Limb (tissue), 2 donors: Measurements from ENCODE around the gene PDP2.
"Not testable (repeated sequence)": the region's sequence is repeated elsewhere in the genome, so short reads cannot be mapped to it uniquely, and the experiment has no call there.

Experiments
- DNase-seq, 2 donors: peaks; one replicate each; pipeline ENCODE4 v3.0.0-alpha.2; 2016; ENCODE audit errors: extremely low spot score in 2 of 2

Gene PDP2

DNA sequence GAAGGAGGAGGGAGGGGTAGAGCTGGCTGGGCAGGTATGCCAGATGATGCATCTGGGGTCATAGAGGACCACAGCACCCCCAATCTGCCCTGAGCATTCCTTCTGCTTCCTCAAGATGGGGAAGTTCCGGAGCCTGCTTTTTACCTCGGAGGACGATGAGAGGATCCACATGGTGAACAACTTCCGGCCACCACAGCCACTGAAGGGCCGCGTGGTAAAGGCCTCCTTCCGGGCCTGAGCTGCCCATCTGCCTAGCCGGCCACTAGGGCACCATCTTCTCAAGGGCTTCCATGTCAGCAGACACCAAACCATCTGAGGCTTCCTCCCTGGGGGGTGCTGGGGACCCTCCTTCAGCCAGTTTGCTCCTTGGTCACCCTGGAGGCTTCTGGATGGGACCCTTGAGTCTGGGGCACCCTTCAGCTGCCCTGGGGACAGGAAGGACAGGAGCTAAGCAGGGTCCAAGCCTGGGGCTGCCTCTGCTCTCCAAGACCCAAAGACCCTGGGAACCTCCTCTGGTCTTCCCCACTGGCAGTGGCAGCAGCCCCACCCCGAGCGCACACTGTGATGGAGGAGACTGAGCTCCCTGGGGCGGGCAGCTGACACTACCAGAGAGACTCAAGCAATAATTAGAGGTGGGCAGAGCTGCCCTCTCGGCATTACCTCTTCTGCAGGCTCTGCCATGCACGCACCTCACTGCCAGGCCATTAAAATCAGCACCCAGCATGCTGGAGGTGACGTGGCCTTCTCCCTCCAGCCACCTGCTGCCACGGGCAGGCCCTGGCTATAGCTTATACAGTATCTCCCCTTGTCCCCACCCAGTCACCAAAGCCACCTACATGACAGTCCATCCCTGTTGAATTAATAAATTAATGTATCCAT is 26.8 kb upstream of the PDP2 start:
- no peak for DNase-seq

DNA sequence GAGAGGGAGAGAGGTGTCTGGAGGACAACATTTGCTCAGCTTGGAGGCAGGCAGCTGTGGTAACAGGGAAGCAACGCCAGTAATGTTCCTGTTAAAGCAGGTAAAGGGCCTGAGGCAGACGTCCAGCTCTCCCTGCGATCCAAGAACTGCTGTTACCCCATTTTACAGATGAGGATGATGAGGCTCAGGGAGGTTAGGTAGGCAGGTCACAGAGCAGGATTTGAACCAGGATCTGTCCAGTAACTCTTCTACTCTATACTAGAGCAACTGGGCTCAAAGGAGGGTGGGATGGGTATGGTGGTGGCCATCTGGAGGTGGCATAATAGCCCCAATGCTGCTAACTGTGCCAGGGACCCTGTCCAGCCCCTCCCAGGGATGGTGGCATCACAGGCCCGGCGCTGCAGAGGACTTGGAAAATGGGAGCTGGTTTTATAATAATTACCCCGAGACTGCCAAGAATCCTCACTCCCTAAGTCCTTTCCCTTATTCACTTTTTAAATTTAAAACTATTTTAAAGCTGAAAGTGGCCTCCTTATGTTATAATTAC is 24.1 kb upstream of the PDP2 start:
- no peak for DNase-seq

DNA sequence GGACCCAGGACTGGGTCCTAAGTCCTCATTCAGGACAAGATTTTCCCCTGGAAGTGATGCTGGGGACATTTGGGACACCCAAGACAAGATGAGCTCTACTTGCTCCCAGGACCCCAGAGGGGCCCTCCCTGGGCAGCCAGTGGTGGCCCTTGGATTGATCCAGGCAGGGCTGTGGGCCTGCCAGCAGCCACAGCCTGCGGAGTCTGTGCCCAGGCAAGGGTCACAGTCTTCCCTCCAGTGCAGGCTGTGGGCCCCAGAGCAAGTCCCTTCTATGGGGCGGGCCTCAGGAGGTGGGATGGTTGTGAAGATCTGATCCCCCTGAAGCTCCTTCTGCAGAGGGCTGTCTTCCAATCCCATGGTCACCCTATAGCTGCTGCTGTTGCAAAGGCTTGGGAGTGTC is 23.5 kb upstream of the PDP2 start:
- no peak for DNase-seq

DNA sequence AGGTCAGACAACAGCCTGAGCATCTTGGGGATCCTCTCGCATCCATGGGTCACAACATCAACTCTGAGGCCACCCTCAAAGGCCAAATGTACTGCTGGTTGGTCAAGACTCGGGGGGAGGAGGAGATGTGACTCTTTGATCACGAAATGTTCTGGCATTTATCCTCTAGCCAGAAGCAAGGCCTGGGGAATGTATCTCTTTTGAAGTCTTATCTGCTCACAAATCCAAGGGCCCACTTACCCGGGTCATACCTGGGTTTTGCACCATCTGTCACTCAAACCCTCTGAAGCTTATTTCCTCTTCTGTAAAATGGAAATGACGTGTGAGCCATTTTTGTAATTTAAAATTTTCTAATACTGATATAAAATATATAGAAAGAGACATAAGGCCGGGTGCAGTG is 22.9 kb upstream of the PDP2 start:
- no peak for DNase-seq

DNA sequence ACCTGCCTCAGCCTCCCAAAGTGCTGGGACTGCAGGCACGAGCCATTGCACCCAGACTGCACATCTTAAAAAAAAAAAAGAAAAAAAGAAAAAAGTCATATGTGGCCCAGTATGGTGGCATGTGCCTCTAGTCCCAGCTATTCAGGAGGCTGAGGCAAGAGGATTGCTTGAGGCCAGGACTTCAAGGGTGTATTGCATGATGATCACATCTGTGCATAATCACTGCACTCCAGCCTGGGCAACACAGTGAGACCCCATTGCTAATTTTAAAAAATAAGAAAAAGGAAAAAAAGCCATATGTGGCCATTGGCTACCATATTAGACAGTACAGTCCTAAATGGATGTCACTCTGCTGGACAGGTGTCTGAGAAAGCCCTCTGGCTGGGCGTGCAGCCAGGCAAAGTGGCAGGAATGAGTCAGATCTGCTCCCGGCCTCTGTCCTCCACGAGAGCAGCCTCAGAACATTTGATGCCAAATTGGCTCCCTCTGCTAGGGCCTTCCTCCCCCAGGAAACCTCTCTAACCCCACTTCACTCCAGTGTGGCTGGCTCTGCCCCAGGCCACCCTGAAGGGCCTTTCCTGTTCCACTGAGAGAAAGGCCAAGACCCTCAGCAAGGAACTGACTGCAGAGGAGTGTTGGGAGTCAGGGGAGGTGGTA is 21.4 kb upstream of the PDP2 start:
- no peak for DNase-seq

DNA sequence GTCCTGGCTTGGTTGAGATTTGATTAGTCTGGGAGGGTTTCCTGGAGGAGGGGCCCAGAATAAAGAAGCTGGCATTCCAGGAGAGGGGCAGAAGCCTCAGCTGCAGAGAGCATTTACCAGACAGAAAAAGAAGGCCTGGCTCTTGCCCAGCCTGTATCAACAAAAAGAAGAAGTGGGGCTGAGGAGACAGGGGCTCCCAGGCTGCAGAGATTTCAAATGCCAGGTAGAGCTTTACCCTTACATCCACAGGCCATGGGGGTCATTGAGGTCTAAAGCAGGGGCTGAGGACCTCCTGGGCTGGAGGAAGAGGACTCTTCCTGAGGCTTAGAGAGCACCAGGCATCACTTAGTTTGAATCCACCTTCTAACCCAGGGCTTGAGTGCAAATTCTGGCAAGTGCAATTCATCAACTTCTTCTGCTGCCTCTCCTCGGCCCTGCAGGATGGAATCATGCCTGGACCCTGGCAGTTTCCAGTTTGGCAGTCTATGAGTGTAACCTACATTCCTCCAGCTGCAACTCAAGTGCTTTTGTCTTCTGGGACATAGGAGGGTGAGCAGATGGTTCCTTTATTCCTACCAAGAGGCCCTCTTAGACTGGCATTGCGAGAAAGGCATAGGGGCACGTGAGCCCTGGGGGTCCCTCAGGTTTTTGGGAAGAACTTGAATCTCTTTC is 20.8 kb upstream of the PDP2 start:
- DNase-seq, result no peak

DNA sequence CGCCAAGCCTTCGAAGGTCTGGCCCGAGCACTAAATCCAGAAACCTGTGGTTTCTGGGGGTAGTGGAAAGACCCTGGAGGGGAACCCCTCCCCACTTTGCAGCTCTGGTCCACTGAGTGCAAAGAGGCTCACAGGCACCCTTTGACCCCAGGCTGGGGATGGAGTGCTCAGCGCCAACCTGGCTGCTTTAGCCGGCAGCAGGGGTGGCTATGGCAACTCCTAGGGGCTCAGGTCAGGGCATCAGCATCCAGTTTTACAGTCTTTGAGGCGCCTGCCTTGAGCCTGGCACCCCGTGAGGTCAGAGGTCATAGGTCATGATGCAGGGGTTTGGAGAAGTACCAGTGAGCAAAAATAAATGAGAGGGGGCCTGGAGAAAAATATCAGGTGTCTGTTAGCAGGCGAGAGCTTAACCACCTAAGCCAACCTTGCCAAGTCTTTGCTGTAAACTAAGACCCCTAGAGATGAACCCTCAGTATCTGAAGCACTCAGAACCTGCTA is 18.2 kb upstream of the PDP2 start:
- no peak for DNase-seq

DNA sequence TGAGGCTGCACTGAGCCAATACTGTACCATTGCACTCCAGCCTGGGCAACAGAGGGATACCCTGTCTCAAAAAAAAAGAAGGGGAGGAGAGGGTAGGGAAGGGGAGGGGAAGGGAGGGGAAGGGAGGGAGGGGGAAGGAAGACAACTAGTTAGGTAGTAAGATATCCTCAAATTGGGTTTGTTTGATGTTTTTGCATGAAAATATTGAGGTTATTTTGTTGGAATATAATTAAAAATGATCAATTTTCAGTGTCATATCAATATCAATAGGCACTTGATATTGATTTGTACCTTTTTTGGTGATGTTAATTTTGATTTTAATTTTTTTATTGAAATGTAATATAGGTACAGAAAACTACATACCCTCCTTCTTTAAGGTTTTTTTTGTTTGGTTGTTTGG is 16.6 kb upstream of the PDP2 start:
- DNase-seq, result no peak

DNA sequence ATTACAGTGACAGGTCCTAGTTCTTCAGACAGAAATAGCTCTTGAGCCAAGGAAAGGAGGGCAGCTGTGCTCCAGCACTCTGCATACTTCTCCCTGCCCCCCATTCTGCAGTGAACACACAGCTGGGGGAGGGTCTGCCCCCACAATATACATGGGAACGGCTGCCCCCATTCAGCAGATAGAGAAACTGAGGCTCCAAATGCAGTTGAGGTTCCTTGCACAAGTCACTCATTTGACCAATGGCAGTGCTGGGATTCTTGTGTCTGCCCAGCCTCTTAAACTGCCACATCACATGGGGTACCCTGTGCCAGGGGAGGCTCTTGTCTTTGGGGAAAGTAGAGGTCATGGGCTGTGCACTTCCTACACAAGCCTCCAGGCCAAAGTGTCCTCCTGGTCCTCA is 10.9 kb upstream of the PDP2 start:
- DNase-seq, result no peak

DNA sequence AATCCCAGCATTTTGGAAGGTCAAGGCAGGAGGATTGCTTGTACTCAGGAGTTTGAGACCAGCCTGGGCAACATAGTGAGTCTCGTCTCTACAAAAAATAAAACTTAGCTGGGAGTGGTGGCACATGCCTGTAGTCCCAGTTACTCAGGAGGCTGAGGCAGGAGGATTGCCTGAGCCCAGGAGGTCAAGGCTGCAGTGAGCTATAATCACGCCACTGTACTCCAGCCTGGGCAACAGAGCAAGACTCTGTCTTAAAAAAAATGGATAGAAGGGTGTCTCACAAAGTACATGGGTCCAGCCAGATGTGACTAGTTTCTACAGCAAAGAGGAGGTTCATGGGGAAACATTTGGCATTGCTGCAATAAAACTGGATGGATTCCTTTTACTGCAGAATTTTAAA is 9.0 kb upstream of the PDP2 start:
- not testable (repeated sequence) for DNase-seq

DNA sequence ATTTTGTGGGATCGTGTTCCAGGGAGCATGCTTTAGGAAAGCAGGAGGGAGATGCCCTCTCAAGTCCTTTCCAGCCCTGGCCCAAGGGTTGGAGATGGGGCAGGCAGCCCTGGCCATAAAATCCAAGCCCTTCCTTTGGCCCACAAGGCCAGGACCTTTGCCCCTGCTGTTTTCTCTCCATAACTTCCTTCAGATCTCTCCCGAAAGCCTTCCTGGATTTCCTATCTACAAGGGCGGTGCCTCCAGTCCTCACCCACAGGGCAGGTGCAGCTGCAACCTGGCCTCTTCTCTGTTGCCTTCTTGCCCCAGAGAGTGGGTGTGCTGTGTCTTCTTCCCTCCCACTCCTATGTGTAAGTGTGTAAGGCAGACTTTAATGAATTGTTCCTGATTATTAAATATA is 8.5 kb upstream of the PDP2 start:
- DNase-seq, result no peak

DNA sequence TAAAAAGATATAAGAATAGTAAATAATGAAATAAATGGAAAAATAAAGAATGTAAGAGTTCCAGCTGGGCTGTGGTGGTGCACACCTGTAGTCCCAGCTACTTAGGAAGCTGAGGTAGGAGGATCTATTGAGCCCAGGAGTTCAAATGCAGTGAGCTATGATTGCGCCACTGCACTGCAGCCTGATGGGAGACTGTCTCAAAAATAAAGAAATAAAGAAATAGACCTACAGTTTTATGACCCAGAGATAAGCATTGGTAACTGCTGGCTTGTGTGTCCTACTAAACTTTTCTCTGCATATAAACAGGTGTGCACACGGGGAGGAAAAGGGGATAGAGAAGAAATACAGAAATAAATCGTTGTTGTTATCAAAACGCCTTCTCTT is 7.8 kb upstream of the PDP2 start:
- DNase-seq, result no peak

DNA sequence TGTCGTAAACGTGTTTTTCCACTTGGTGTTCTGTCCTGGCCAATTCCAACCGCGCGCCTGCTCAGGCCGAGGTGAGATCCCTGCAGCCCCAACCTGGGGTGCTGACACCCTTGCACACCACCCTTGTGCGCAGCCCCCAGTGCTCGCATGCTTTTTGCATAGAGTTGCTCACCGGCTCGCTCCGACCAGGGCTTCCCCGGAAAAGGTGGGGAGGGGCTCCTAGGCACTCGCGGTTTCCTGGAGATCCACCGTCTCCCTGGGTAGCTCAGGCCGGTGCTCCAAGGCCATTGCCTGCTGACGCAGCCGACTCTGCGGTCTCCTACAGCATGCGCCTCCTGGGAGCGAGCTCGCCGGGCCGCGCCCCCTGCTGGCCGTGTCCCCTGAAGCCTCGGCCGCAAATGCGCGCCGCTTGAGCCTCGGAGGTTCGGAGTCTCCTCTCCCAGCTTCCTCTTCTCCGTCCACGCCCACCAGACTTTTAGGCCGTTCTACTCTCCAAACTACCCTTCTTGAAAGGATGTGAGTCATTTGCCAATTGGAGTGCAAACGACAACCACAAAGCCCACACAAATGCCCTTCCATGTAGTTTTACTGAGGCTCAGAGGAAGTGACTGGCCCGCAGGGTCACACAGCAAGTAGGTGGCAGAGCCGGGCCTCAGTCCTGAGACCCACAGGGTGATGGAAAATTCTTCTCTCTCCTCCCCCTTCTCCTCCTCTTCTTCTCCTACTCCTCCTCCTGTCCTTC is 7.2 kb upstream of the PDP2 start:
- peak; percentile 76 to 88 for DNase-seq

DNA sequence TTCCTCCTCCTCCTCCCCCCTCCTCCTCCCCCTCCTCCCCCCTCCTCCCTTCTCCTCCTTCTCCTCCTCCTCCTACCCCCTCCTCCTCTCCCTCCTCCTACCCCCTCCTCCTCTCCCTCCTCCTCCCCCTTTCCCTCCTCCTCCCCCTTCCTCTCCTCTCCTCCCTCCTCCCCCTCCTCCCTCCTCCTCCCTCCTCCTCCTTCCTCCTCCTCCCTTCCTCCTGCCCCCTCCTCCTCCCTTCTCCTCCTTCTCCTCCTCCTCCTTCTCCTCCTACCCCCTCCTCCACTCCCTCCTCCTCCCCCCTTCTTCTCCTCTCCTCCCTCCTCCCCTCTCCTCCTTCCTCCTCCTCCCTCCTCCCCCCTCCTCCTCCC is 6.6 kb upstream of the PDP2 start:
- DNase-seq, result no peak

DNA sequence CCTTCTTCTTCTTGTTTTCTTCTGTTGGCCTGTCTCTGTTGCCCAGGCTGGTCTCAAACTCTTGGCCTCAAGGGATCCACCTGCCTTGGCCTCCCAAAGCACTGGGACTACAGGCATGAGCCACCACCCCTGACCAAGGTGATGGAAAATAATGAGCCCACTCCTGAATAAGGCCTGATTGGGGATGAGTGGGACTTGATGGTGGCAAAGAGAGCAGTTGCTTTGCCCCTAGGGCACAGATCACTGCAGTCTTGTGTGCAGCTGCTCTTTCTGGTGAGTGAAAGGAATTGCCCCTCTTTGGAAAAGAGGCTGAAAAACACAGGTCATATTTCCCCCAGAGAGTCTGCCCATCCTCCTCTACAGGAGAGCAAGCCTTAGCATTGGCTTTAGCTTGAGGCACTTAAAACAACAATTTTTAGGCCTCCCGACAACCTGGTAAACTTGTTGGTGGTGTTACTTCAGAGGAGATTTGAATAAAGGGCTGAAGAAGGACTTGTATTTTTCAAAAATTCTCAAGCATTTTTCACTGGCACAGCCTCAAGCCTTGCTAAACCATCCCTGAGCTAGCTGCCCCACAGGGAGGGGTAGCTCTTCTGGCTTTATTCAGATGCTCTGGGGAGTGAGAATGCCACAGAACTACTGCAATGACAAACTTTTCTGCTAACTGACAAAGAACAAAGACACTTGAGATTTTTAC is 6.1 kb upstream of the PDP2 start:
- no peak for DNase-seq

DNA sequence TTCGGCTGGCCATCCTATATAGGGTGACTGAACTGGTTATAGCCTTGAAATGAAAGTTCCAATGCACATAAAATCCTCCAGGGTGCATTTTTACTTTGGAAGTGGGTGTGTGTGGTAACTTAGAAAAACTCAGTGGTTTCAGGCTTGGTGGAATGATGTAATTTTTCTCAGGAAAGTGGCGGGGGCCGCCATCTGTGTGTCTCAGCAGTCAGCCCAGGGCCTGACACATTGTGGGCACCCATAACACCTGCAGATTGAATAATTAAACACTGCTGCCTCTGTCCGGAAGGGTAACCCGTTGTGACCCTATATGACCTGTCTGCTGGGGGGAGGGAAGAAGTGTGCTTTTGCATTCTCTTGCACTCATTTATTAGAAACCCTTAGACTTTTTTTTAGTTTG is 2.2 kb upstream of the PDP2 start:
- DNase-seq, result no peak

DNA sequence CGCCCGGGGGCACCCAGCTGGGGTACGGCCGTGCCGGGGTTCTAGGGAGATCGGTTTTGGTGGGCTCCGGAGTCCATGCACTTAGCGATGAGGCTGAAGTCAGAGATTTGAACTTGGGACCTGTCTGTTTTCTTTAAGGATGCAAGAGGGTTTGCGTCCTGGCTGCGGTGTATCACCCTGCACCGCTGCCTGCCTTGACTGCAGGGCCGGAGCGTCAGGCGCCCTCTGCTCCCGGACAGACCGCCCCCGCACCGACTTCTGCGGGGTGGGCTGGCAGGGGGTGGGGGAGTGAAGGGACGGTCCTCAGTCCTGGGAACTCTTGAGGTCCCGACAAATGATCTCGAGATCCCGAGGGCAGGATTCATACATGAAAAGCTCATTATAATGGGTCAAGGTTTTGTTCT is 701 bp downstream of the PDP2 start:
- no peak for DNase-seq

DNA sequence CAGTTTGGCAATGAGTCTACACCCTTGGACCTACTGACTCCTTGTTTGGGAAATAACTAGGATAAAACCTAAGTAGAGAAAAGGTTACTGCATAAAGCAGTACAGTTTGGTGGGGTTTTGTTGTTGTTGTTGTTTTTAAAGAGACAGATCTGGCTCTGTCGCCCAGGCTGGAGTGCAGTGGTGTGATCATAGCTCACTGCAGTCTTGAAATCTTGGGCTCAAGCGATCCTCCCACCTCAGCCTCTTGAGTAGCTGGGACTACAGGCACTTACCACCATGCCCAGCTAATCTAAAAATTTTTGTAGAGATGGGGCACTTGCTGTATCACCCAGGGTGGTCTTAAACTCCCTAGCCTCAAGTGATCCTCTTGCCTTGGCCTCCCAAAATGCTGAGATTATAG is 1.2 kb downstream of the PDP2 start:
- no peak for DNase-seq

DNA sequence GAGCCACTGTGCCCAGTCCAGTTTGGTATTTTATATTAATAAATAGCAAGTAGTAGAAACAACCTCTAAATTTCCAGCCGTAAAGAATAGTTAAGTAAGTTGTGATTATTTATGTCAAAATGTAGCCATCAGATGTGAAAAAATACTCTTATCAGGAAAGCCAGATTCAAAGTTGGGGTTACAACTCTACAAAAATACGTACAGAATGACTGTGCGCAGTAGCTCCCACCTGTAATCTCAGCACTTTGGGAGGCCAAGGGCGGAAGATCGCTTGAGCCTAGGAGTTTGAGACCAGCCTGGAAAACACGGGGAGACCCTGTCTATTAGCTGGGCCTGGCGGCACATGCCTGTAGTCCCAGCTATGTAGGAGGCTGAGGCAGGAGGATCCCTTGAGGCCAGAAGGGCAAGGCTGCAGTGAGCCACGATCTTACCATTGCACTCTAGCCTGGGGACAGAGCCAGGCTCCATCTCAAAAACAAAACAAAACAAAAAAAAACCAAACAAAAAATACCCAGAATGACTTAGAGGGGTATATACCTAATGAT is 1.7 kb downstream of the PDP2 start:
- DNase-seq, result no peak

DNA sequence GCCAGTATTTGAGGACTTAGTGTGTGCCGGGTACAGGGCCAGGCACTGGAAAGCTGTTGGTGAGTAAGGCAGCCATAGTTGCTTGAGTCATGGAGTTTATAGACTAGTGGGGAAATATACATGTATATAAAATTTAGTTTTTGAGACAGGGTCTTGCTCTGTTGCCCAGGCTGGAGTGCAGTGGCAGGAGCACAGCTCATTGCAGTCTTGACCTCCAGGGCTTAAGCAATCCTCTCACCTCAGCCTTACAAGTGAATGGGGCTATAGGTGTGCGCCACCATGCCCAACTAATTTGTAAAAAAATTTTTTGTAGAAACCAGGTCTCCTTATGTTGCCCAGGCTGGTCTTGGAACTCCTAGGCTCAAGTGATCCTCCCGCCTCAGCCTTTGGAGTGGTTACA is 2.4 kb downstream of the PDP2 start:
- DNase-seq, result no peak

DNA sequence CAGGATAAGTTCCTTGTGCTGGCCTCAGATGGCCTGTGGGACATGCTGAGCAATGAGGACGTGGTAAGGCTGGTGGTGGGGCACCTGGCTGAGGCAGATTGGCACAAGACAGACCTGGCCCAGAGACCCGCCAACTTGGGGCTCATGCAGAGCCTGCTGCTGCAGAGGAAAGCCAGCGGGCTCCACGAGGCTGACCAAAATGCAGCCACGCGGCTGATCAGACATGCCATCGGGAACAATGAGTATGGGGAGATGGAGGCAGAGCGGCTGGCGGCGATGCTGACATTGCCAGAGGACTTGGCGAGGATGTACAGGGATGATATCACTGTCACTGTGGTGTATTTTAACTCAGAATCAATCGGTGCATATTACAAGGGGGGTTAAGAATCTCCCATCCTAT is 5.2 kb downstream of the PDP2 start:
- DNase-seq, result no peak
